Measurements from ENCODE around the gene FAM89A.

The FAM89A gene

GRCh38 chr1:231069333-231069732 is 29.3 kb upstream of the FAM89A start:
- H3K27ac ChIP-seq (ENCODE audit: low read length), result no peak overlapping the region
- no peak overlapping the region for H3K9ac ChIP-seq (ENCODE audit: low read length)
- no peaks in the 10 kb centered on the region for H3K27me3 ChIP-seq (replicated peaks; ENCODE audit: insufficient read depth, low read length)
- H3K4me2 ChIP-seq (ENCODE audit: low read depth, low read length), result no peak overlapping the region
- no peaks in the 10 kb centered on the region for H3K4me1 ChIP-seq (ENCODE audit: low read length)
- no peak for DNase-seq
- TF ChIP-seq EZH2 (optimal IDR thresholded peaks at IDR 0.05; ENCODE audit: low read depth, low read length) (no peak), CTCF (IDR thresholded peaks at IDR 0.05; ENCODE audit: low read length) (no peak), EZH2phosphoT487 (IDR thresholded peaks at IDR 0.05; ENCODE audit: low read length) (no peak)
- H3K9me3 ChIP-seq (replicated peaks; ENCODE audit: insufficient read depth, low read length), result no peaks in the 10 kb centered on the region
- H2AFZ ChIP-seq (ENCODE audit: low read length), result no peak overlapping the region
- no peak overlapping the region for H3K4me3 ChIP-seq (ENCODE audit: low read length)
- no peaks in the 10 kb centered on the region for H3K36me3 ChIP-seq (replicated peaks; ENCODE audit: insufficient read depth, low read length)
- H3K9me2 ChIP-seq (replicated peaks; ENCODE audit: insufficient read depth, low read length), result no peaks in the 10 kb centered on the region
- no peaks in the 10 kb centered on the region for H3F3A ChIP-seq (ENCODE audit: insufficient read depth, low read length)
- H4K20me1 ChIP-seq (ENCODE audit: insufficient read depth, low read length), result no peaks in the 10 kb centered on the region
- H3K79me2 ChIP-seq (ENCODE audit: low read length), result no peaks in the 10 kb centered on the region

- no peak overlapping the region for H3K4me3 ChIP-seq (ENCODE audit: low read length)
- no peak for DNase-seq
- H3F3A ChIP-seq (ENCODE audit: insufficient read depth, low read length), result no peaks in the 10 kb centered on the region
- no peaks in the 10 kb centered on the region for H3K4me1 ChIP-seq (ENCODE audit: low read length)
- TF ChIP-seq CTCF (IDR thresholded peaks at IDR 0.05; ENCODE audit: low read length), result no peak
- no peak overlapping the region for H2AFZ ChIP-seq (ENCODE audit: low read length)
- no peaks in the 10 kb centered on the region for H3K36me3 ChIP-seq (replicated peaks; ENCODE audit: insufficient read depth, low read length)
- no peaks in the 10 kb centered on the region for H3K27me3 ChIP-seq (replicated peaks; ENCODE audit: insufficient read depth, low read length)
- H4K20me1 ChIP-seq (ENCODE audit: insufficient read depth, low read length), result no peaks in the 10 kb centered on the region
- no peaks in the 10 kb centered on the region for H3K79me2 ChIP-seq (ENCODE audit: low read length)
- no peaks in the 10 kb centered on the region for H3K9me3 ChIP-seq (replicated peaks; ENCODE audit: insufficient read depth, low read length)
- no peak overlapping the region for H3K27ac ChIP-seq (ENCODE audit: low read length)
- no peak overlapping the region for H3K4me2 ChIP-seq (ENCODE audit: low read depth, low read length)
- no peak overlapping the region for H3K9ac ChIP-seq (ENCODE audit: low read length)
- H3K9me2 ChIP-seq (replicated peaks; ENCODE audit: insufficient read depth, low read length), result no peaks in the 10 kb centered on the region
Observed at GRCh38 chr1:231068762-231069161, 28.7 kb upstream of the FAM89A start.

DNA sequence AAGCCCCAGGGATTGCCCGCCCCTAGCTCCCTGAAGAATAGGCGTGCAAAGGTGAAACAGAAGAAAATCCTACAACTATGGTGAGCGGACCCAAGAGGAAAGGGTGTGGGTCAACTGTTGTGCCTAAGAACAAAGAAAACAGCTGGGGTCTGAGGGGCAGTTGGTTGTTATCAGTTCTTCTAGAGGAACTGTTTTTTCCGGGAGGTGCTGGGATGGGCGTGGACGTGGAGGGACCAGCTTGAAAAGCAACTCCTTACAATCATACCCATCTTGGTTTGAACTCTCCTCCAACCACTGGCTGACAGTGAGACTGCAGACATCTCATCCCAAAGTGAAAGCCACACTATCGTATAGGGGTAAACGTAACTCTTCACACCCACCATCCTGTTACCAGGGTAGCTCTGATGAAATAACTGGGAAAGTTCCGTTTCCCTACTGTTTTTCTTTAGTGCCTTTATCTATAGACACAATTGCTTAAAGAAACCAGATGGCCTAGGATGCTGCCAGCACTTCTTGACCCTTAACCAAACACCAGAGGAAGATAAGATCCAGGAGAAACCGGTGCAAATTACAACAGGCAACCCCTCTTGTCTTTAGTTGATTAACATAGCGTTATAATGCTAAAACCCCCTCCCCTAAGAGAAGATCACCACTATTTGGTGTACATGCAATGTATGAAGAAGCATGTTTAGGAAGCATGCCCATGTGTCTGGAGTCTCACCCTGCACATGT is 25.6 kb upstream of the FAM89A start:
- no peaks in the 10 kb centered on the region for H3K36me3 ChIP-seq (replicated peaks; ENCODE audit: insufficient read depth, low read length)
- no peak for TF ChIP-seq EZH2phosphoT487 (IDR thresholded peaks at IDR 0.05; ENCODE audit: low read length)
- no peak for TF ChIP-seq CTCF (IDR thresholded peaks at IDR 0.05; ENCODE audit: low read length)
- TF ChIP-seq EZH2 (optimal IDR thresholded peaks at IDR 0.05; ENCODE audit: low read depth, low read length), result no peak
- H3K9me2 ChIP-seq (replicated peaks; ENCODE audit: insufficient read depth, low read length), result no peaks in the 10 kb centered on the region
- no peaks in the 10 kb centered on the region for H3K79me2 ChIP-seq (ENCODE audit: low read length)
- H3K4me1 ChIP-seq (ENCODE audit: low read length), result no peaks in the 10 kb centered on the region
- H4K20me1 ChIP-seq (ENCODE audit: insufficient read depth, low read length), result no peaks in the 10 kb centered on the region
- no peak overlapping the region for H3K9ac ChIP-seq (ENCODE audit: low read length)
- H3K9me3 ChIP-seq (replicated peaks; ENCODE audit: insufficient read depth, low read length), result no peaks in the 10 kb centered on the region
- no peak overlapping the region for H2AFZ ChIP-seq (ENCODE audit: low read length)
- DNase-seq, result no peak
- H3K4me2 ChIP-seq (ENCODE audit: low read depth, low read length), result no peak overlapping the region
- no peaks in the 10 kb centered on the region for H3K27me3 ChIP-seq (replicated peaks; ENCODE audit: insufficient read depth, low read length)
- H3K27ac ChIP-seq (ENCODE audit: low read length), result no peak overlapping the region
- no peak overlapping the region for H3K4me3 ChIP-seq (ENCODE audit: low read length)
- H3F3A ChIP-seq (ENCODE audit: insufficient read depth, low read length), result no peaks in the 10 kb centered on the region

All from MM.1S (cell line).